Measurements from ENCODE around the gene FOLR2. TPM values are rescaled to one million over a fixed set of nuclear protein-coding genes. Genes with fewer than 3 reads are reported as not detected.

Gene FOLR2
- total RNA-seq, 4 donors from 2014 or later: 6.6 to 12.5 (median 7.7) TPM

DNA sequence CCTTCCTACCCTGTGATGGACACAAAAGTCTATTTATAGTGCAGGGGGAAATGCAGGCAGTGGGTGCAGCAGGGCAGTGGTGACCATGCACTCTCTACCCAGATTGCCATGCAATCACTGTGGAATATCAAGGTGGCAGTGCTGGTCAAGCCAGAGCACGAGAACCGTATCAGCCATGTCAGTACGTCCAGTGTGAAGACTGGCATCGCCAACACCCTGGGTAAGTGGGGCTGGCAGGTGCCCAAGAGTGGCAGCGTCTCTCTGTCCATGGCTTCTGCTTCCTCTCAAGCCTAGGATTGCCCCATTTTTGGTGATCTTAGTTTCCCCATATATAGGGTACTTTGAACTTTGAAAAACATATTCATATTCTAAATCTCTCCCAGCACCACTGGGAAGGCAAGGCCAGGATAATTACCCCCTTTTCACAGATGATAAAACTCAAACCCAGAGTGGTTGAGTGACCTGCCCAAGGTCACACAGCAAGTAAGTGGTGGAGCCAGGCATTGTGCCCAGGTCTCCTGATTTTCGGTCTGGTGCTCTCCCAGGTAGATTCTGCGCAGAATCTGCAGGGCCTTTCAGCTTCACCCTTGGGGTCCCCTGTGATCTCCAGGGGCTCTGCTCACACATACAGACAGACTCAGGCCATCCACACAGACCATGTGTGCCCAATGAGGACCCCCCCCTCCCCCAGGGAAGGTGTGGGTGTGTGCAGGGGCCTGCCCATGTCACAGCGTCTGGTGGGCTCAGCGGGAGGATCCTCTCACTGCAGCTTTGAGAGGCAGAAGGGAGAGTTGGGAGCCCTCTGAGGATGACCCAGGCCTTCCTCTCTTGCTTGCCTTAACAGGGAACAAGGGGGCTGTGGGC is 15.0 kb downstream of the FOLR2 start:
- TF ChIP-seq CTCF (IDR thresholded peaks at IDR 0.05) (no peak), POLR2A (IDR thresholded peaks at IDR 0.05) (no peak)
- WGBS, 2 donors: 80 to 95% methylated on average over 7 to 9 of the region's 9 CpGs
- DNase-seq (ENCODE audit: low spot score in 2 of 2): peak in 1 of 2 donors; percentile 81
- no peak overlapping the region for H3K4me3 ChIP-seq (ENCODE audit: low read depth, poor library complexity, severe bottlenecking)
- intact Hi-C loops (cut with DNase I; ENCODE audit: low total_unique reads): no loop called here

DNA sequence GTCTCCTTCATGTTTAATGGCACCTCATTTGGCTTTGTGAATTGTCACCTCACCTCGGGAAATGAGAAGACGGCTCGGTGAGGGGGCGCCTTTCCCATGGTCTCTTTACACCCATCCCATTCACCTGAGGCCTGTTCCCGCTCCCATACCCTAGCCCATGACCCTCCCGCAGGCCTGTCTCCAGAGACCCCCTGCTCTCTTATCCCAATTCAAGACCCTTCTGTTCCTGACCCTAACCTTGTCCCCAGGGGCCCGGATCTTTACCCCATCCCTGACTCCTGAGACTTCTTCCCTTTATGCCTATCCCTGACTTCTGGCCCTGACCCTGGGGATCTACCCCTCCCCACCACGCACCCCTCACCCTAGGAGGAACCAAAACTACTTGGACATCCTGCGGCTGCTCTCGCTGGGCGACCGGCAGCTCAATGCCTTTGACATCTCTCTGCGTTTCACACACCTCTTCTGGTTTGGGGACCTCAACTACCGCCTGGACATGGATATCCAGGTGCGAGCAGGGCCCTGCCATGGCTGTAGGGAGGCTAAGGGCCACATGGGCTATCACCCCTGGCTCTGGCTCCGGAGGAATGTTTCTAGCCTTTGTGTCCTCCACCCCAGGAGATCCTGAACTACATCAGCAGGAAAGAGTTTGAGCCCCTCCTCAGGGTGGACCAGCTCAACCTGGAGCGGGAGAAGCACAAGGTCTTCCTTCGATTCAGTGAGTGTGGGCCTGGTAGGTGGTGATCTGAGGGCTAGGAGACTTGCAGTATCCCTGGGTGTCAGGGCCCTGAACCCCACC is 15.9 kb downstream of the FOLR2 start:
- no peak for TF ChIP-seq CTCF (IDR thresholded peaks at IDR 0.05)
- no peak for TF ChIP-seq POLR2A (IDR thresholded peaks at IDR 0.05)
- 93 to 94% methylated on average over 18 of the region's 18 CpGs for WGBS, 2 donors
- intact Hi-C loops (cut with DNase I; ENCODE audit: low total_unique reads): no loop called here
- H3K4me3 ChIP-seq (ENCODE audit: low read depth, poor library complexity, severe bottlenecking): no peak overlapping the region
- DNase-seq (ENCODE audit: low spot score in 2 of 2): peak; percentile 5 to 57

DNA sequence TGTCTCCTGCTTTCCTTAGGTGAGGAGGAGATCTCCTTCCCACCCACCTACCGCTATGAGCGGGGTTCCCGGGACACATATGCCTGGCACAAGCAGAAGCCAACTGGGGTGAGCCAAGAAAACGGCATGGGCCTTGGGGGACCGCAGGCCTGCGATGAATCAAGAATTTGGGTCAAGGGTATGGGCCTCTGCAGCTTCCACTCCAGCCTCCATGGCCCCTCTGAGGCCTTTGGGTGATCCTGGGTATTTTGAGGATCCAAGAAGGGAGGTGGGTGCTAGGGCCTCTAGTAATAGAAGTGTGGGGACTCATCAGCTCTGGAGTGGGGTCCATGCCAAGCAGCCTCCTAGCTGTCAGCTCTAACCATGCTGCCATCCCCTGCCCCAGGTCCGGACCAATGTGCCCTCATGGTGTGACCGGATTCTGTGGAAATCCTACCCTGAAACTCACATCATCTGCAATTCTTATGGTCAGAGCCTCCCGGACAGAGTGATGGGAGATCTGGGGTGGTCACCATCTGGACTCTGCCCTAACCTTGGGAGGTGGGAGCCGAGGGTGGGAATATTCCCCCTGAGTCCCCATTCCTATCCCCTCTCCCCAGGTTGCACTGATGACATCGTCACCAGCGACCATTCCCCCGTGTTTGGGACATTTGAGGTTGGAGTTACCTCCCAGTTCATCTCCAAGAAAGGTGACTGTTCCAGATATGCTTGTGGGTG is 16.6 kb downstream of the FOLR2 start:
- intact Hi-C loops (cut with DNase I; ENCODE audit: low total_unique reads): no loop called here
- WGBS, 2 donors: 88 to 90% methylated on average over 13 of the region's 13 CpGs
- peak; percentile 9 to 72 for DNase-seq (ENCODE audit: low spot score in 2 of 2)
- no peak overlapping the region for H3K4me3 ChIP-seq (ENCODE audit: low read depth, poor library complexity, severe bottlenecking)
- TF ChIP-seq CTCF (IDR thresholded peaks at IDR 0.05): no peak

DNA sequence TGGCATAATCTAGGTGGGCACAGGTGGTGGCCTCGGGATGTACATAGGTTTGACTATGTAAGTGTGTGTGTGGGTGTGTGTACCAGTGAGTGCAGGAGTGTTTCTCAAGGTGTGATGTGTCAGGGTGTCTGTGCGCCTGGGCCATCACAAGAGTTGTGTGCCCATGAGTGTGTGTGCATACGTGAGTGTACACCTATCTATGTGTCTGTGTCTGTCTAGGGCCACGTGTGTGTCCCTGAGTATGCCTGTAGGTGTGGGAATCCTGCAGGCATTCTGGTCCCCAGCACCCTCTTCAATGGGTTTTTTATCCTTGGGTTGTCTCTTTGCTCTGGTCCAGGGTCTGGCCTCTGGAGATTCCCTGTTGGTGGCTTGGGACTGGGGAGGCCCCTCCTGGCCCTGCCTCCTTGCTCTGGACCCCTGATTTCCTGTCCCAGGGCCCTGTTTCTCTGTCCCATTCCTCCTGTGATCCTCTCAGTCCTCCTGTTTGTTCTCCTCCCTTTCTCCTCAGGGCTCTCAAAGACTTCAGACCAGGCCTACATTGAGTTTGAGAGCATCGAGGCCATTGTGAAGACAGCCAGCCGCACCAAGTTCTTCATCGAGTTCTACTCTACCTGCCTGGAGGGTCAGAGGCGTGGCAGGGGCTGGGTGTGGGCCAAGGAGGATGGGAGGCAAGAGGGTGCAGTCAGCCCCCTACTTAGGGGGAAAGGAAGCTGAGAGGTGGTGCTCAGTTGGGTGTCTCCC is 17.3 kb downstream of the FOLR2 start:
- no peak overlapping the region for H3K4me3 ChIP-seq (ENCODE audit: low read depth, poor library complexity, severe bottlenecking)
- WGBS, 2 donors: 80 to 85% methylated on average over 8 of the region's 8 CpGs
- TF ChIP-seq CTCF (IDR thresholded peaks at IDR 0.05) (no peak), POLR2A (IDR thresholded peaks at IDR 0.05) (no peak)
- intact Hi-C loops (cut with DNase I; ENCODE audit: low total_unique reads): no loop called here
- DNase-seq (ENCODE audit: low spot score in 2 of 2): peak in 1 of 2 donors; percentile 63

DNA sequence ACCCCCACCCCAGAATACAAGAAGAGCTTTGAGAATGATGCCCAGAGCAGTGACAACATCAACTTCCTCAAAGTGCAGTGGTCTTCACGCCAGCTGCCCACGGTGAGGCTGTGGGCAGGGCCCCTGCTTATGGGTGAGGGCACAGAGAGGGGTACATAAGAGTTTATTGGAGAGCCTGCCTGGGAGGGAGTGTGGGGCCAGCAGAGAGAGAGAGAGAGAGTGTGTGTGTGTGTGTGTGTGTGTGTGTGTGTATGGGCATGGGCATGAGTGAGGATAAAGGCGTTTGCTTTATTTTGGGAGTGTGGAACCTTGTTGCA is 17.9 kb downstream of the FOLR2 start:
- 65 to 72% methylated on average over 3 of the region's 3 CpGs for WGBS, 2 donors
- DNase-seq (ENCODE audit: low spot score in 2 of 2): peak in 1 of 2 donors; percentile 23
- intact Hi-C loops (cut with DNase I; ENCODE audit: low total_unique reads): no loop called here
- TF ChIP-seq CTCF (IDR thresholded peaks at IDR 0.05) (no peak), POLR2A (IDR thresholded peaks at IDR 0.05) (no peak)
- H3K4me3 ChIP-seq (ENCODE audit: low read depth, poor library complexity, severe bottlenecking): no peak overlapping the region

Measured in lower leg skin (tissue), 4 donors.